ENCODE data around the gene ILDR1.

The ILDR1 gene

GRCh38 chr3:122033023-122033422, 11.0 kb upstream of the ILDR1 start:
- Histone ChIP-seq H3K9me3 (ENCODE audit: low read length) (peaks cover 10% of the 10 kb centered on the region), H3K36me3 (ENCODE audit: insufficient read depth, low read length) (no peaks in the 10 kb centered on the region), H2AFZ (ENCODE audit: low read depth, low read length) (no peak overlapping the region), H3K4me3 (ENCODE audit: low read length) (no peak overlapping the region), H3K4me1 (ENCODE audit: insufficient read depth, low read length) (no peaks in the 10 kb centered on the region), H3K27me3 (ENCODE audit: insufficient read depth, low read length) (no peaks in the 10 kb centered on the region)

- Histone ChIP-seq H3K4me3 (ENCODE audit: low read length) (no peak overlapping the region), H3K27me3 (ENCODE audit: insufficient read depth, low read length) (no peaks in the 10 kb centered on the region)
These were observed 10.5 kb upstream of the ILDR1 start for GRCh38 chr3:122032531-122032930.

GRCh38 chr3:122031123-122031468, 9.0 kb upstream of the ILDR1 start:
- no peak overlapping the region for H3K4me3 ChIP-seq (ENCODE audit: low read length)
- H3K36me3 ChIP-seq (ENCODE audit: insufficient read depth, low read length): no peaks in the 10 kb centered on the region
- no peak overlapping the region for H2AFZ ChIP-seq (ENCODE audit: low read depth, low read length)
- H3K4me1 ChIP-seq (ENCODE audit: insufficient read depth, low read length): no peaks in the 10 kb centered on the region
- no peaks in the 10 kb centered on the region for H3K27me3 ChIP-seq (ENCODE audit: insufficient read depth, low read length)
- H3K9me3 ChIP-seq (ENCODE audit: low read length): no peaks in the 10 kb centered on the region

More at GRCh38 chr3:122032531-122032930, 10.5 kb upstream of the ILDR1 start:
- no peak overlapping the region for H2AFZ ChIP-seq (ENCODE audit: low read depth, low read length)
- H3K9me3 ChIP-seq (ENCODE audit: low read length): peaks cover 7% of the 10 kb centered on the region
- no peaks in the 10 kb centered on the region for H3K36me3 ChIP-seq (ENCODE audit: insufficient read depth, low read length)
- no peaks in the 10 kb centered on the region for H3K4me1 ChIP-seq (ENCODE audit: insufficient read depth, low read length)

GRCh38 chr3:122030381-122031122, 8.5 kb upstream of the ILDR1 start:
- Histone ChIP-seq H3K9me3 (ENCODE audit: low read length) (no peaks in the 10 kb centered on the region), H3K4me1 (ENCODE audit: insufficient read depth, low read length) (no peaks in the 10 kb centered on the region), H3K27me3 (ENCODE audit: insufficient read depth, low read length) (no peaks in the 10 kb centered on the region), H3K4me3 (ENCODE audit: low read length) (no peak overlapping the region), H2AFZ (ENCODE audit: low read depth, low read length) (peak overlapping the region; percentile 73), H3K36me3 (ENCODE audit: insufficient read depth, low read length) (no peaks in the 10 kb centered on the region)

- Histone ChIP-seq H3K9me3 (ENCODE audit: low read length) (no peaks in the 10 kb centered on the region), H3K4me1 (ENCODE audit: insufficient read depth, low read length) (peaks cover 5% of the 10 kb centered on the region), H3K4me3 (ENCODE audit: low read length) (no peak overlapping the region), H3K36me3 (ENCODE audit: insufficient read depth, low read length) (no peaks in the 10 kb centered on the region), H3K27me3 (ENCODE audit: insufficient read depth, low read length) (peaks cover 16% of the 10 kb centered on the region), H2AFZ (ENCODE audit: low read depth, low read length) (no peak overlapping the region)
These were observed 3.2 kb upstream of the ILDR1 start for GRCh38 chr3:122025296-122025695.

GRCh38 chr3:122024800-122025199, 2.8 kb upstream of the ILDR1 start:
- no peaks in the 10 kb centered on the region for H3K36me3 ChIP-seq (ENCODE audit: insufficient read depth, low read length)
- H3K4me3 ChIP-seq (ENCODE audit: low read length): no peak overlapping the region
- H3K9me3 ChIP-seq (ENCODE audit: low read length): no peaks in the 10 kb centered on the region

GRCh38 chr3:122023335-122023910, 1.4 kb upstream of the ILDR1 start:
- no peaks in the 10 kb centered on the region for H3K36me3 ChIP-seq (ENCODE audit: insufficient read depth, low read length)
- peaks cover 22% of the 10 kb centered on the region for H3K27me3 ChIP-seq (ENCODE audit: insufficient read depth, low read length)
- H2AFZ ChIP-seq (ENCODE audit: low read depth, low read length): no peak overlapping the region
- H3K4me1 ChIP-seq (ENCODE audit: insufficient read depth, low read length): peaks cover 5% of the 10 kb centered on the region
- no peak overlapping the region for H3K4me3 ChIP-seq (ENCODE audit: low read length)
- no peaks in the 10 kb centered on the region for H3K9me3 ChIP-seq (ENCODE audit: low read length)

More at GRCh38 chr3:122024800-122025199, 2.8 kb upstream of the ILDR1 start:
- Histone ChIP-seq H2AFZ (ENCODE audit: low read depth, low read length) (no peak overlapping the region), H3K4me1 (ENCODE audit: insufficient read depth, low read length) (peaks cover 5% of the 10 kb centered on the region), H3K27me3 (ENCODE audit: insufficient read depth, low read length) (peaks cover 18% of the 10 kb centered on the region)

GRCh38 chr3:122021037-122021436, 1.0 kb downstream of the ILDR1 start:
- Histone ChIP-seq H3K4me1 (ENCODE audit: insufficient read depth, low read length) (peaks cover 5% of the 10 kb centered on the region), H2AFZ (ENCODE audit: low read depth, low read length) (no peak overlapping the region), H3K27me3 (ENCODE audit: insufficient read depth, low read length) (peaks cover 22% of the 10 kb centered on the region), H3K9me3 (ENCODE audit: low read length) (no peaks in the 10 kb centered on the region), H3K36me3 (ENCODE audit: insufficient read depth, low read length) (no peaks in the 10 kb centered on the region), H3K4me3 (ENCODE audit: low read length) (no peak overlapping the region)

- Histone ChIP-seq H3K4me3 (ENCODE audit: low read length) (no peak overlapping the region), H2AFZ (ENCODE audit: low read depth, low read length) (no peak overlapping the region), H3K9me3 (ENCODE audit: low read length) (no peaks in the 10 kb centered on the region), H3K4me1 (ENCODE audit: insufficient read depth, low read length) (peaks cover 5% of the 10 kb centered on the region), H3K27me3 (ENCODE audit: insufficient read depth, low read length) (peaks cover 22% of the 10 kb centered on the region), H3K36me3 (ENCODE audit: insufficient read depth, low read length) (no peaks in the 10 kb centered on the region)
These were observed 2.6 kb downstream of the ILDR1 start for GRCh38 chr3:122019493-122019892.

- Histone ChIP-seq H3K36me3 (ENCODE audit: insufficient read depth, low read length) (no peaks in the 10 kb centered on the region), H3K9me3 (ENCODE audit: low read length) (no peaks in the 10 kb centered on the region), H3K27me3 (ENCODE audit: insufficient read depth, low read length) (peaks cover 7% of the 10 kb centered on the region), H3K4me3 (ENCODE audit: low read length) (no peak overlapping the region), H2AFZ (ENCODE audit: low read depth, low read length) (no peak overlapping the region), H3K4me1 (ENCODE audit: insufficient read depth, low read length) (no peaks in the 10 kb centered on the region)
These were observed 7.3 kb downstream of the ILDR1 start for GRCh38 chr3:122014741-122015140.

GRCh38 chr3:122013448-122013925, 8.6 kb downstream of the ILDR1 start:
- Histone ChIP-seq H3K36me3 (ENCODE audit: insufficient read depth, low read length) (no peaks in the 10 kb centered on the region), H3K4me1 (ENCODE audit: insufficient read depth, low read length) (no peaks in the 10 kb centered on the region), H2AFZ (ENCODE audit: low read depth, low read length) (no peak overlapping the region), H3K4me3 (ENCODE audit: low read length) (no peak overlapping the region), H3K9me3 (ENCODE audit: low read length) (no peaks in the 10 kb centered on the region), H3K27me3 (ENCODE audit: insufficient read depth, low read length) (peaks cover 3% of the 10 kb centered on the region)

GRCh38 chr3:122012821-122013220, 9.2 kb downstream of the ILDR1 start:
- no peaks in the 10 kb centered on the region for H3K36me3 ChIP-seq (ENCODE audit: insufficient read depth, low read length)
- H3K9me3 ChIP-seq (ENCODE audit: low read length): no peaks in the 10 kb centered on the region
- H2AFZ ChIP-seq (ENCODE audit: low read depth, low read length): no peak overlapping the region
- no peaks in the 10 kb centered on the region for H3K4me1 ChIP-seq (ENCODE audit: insufficient read depth, low read length)
- H3K27me3 ChIP-seq (ENCODE audit: insufficient read depth, low read length): peaks cover 3% of the 10 kb centered on the region
- no peak overlapping the region for H3K4me3 ChIP-seq (ENCODE audit: low read length)

GRCh38 chr3:122011396-122011795, 10.7 kb downstream of the ILDR1 start:
- no peaks in the 10 kb centered on the region for H3K9me3 ChIP-seq (ENCODE audit: low read length)
- no peaks in the 10 kb centered on the region for H3K4me1 ChIP-seq (ENCODE audit: insufficient read depth, low read length)
- H3K27me3 ChIP-seq (ENCODE audit: insufficient read depth, low read length): peaks cover 3% of the 10 kb centered on the region
- H3K36me3 ChIP-seq (ENCODE audit: insufficient read depth, low read length): no peaks in the 10 kb centered on the region
- no peak overlapping the region for H2AFZ ChIP-seq (ENCODE audit: low read depth, low read length)
- H3K4me3 ChIP-seq (ENCODE audit: low read length): no peak overlapping the region

Measured in neuron (in vitro differentiated cells).